Right lobe of liver (tissue), 6 donors: ENCODE measurements around the gene TUG1. TPM values are rescaled to one million over a fixed set of nuclear protein-coding genes. Genes with fewer than 3 reads are reported as not detected.

Experiments
- ATAC-seq, 4 donors: fragments of 200-7000 bp; cut with Tn5 transposase; one replicate each; pipeline ENCODE4 v1.9.1; 2020; ENCODE audit warnings: mild to moderate bottlenecking in 4 of 4, moderate library complexity in 4 of 4
- DNase-seq, 3 donors: peaks; one replicate each; pipeline ENCODE4 v3.0.0-alpha.2; 2020
- H3K27ac ChIP-seq, 3 donors: fragments of 200-600 bp; one replicate each; pipeline ENCODE4 v1.8.0; 2022
- H3K27me3 ChIP-seq, 2 donors: fragments of 200-600 bp; one replicate each; pipeline ENCODE4 v1.8.0; 2022
- H3K36me3 ChIP-seq, 4 donors: fragments of 200-600 bp; sonication (generic) in 1 of 4; one replicate each; pipeline versions ENCODE4 v1.5.1 to v1.8.0; 2017 to 2022; ENCODE audit warnings: control low read depth in 1 of 4
- H3K4me1 ChIP-seq, 4 donors: fragments of 200-600 bp; sonication (generic) in 1 of 4; one replicate each; pipeline versions ENCODE4 v1.5.1 to v1.8.0; 2017 to 2022; ENCODE audit warnings: control low read depth in 1 of 4
- H3K4me3 ChIP-seq, 3 donors: fragments of 200-600 bp; one replicate each; pipeline ENCODE4 v1.8.0; 2022
- H3K9me3 ChIP-seq, 4 donors: fragments of 200-600 bp; sonication (generic) in 1 of 4; one replicate each; pipeline versions ENCODE4 v1.5.1 to v1.8.0; 2017 to 2022; ENCODE audit warnings: control low read depth in 1 of 4
- POLR2A ChIP-seq: fragments of 450-650 bp; IDR thresholded peaks from one replicate; pipeline ENCODE4 v1.6.1; 2017; ENCODE audit warnings: antibody characterized with exemption, mild to moderate bottlenecking
- WGBS: methylation state at CpG from one replicate; pipeline ENCODE4 v1.1.6; 2018; ENCODE audit warnings: low coverage, low lambda C conversion rate; ENCODE audit not compliant: insufficient coverage; ENCODE audit errors: missing lambda C conversion rate; 5-methylcytosine and 5-hydroxymethylcytosine counted together
- intact Hi-C, 2 donors: fragments of 100-400 bp; cut with DNase I; formaldehyde crosslinking; loops; one replicate each; pipeline versions ENCODE4 v1.11.2 to v1.14.1; 2022
- total RNA-seq, 6 experiments: library from RNA; depleted of rRNA in 2 of 6; stranded (reverse); fragments of >200 nt in 2 of 6; fragmentation: NEBNext Ultra II Directional in 3 of 6; extraction: Animal tissue kit (Norgen Biotek cat#: 25700) in 3 of 6; gene quantifications; one replicate each; pipeline versions ENCODE4 v1.1.0 to v1.2.4, GENCODE V29; 2016 to 2023
- TF ChIP-seq, protein P1 (sequence below), 4 donors: fragments of 200-600 bp in 3 of 4; fragments of 450-650 bp in 1 of 4; IDR thresholded peaks; one replicate each; pipeline versions ENCODE4 v1.5.1 to v1.8.0; 2016 to 2022; ENCODE audit warnings: antibody characterized with exemption in 4 of 4, mild to moderate bottlenecking in 2 of 4
- donor health status: DM: no; HTN: yes; CAD: no.
- donor health status: DM: no; HTN: no; CAD: no.
- donor health status: DM: no; HTN: no; CAD: no.
- donor health status: DM: no; HTN: yes; CAD: no.
- donor health status: DM: no; HTN: yes; CAD: no.

The TUG1 gene
- total RNA-seq, 6 experiments from 2014 or later: 20.0 to 28.1 (median 22.7) TPM

DNA sequence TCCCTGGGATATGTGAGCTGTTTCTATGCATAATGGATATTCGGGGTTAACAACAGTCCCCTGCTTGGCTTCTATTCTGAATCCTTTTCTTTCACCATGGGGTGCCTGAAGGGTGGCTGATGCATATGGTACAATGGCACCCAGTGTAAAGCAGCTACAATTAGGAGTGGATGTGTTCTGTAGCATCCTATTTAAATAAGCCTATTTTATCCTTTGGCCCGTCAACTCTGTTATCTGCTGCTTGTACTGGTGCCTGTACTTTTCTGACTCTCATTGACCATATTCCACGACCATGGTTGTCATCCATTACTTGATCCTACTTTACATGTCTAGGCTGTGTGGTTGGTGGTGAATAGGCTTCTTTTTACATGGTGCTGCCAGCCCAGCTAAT lies 1.3 kb downstream of the TUG1 start:
- H3K36me3 ChIP-seq: peaks cover 0 to 15% (median 9%) of the 10 kb centered on the region in 4 donors
- no peak overlapping the region for H3K27ac ChIP-seq
- DNase-seq (no peak), ATAC-seq (no peak)
- TF ChIP-seq, protein P1, sequence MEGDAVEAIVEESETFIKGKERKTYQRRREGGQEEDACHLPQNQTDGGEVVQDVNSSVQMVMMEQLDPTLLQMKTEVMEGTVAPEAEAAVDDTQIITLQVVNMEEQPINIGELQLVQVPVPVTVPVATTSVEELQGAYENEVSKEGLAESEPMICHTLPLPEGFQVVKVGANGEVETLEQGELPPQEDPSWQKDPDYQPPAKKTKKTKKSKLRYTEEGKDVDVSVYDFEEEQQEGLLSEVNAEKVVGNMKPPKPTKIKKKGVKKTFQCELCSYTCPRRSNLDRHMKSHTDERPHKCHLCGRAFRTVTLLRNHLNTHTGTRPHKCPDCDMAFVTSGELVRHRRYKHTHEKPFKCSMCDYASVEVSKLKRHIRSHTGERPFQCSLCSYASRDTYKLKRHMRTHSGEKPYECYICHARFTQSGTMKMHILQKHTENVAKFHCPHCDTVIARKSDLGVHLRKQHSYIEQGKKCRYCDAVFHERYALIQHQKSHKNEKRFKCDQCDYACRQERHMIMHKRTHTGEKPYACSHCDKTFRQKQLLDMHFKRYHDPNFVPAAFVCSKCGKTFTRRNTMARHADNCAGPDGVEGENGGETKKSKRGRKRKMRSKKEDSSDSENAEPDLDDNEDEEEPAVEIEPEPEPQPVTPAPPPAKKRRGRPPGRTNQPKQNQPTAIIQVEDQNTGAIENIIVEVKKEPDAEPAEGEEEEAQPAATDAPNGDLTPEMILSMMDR (IDR thresholded peaks at IDR 0.05): no peak
- no peak for TF ChIP-seq POLR2A
- intact Hi-C loops: no loop called here
- WGBS: 41% methylated on average over 3 of the region's 3 CpGs
- H3K4me3 ChIP-seq: peak overlapping the region; percentile 74 to 86 (median 80)
- H3K4me1 ChIP-seq: peaks cover 0 to 28% (median 4%) of the 10 kb centered on the region in 4 donors
- H3K27me3 ChIP-seq: no peaks in the 10 kb centered on the region
- H3K9me3 ChIP-seq: no peaks in the 10 kb centered on the region

DNA sequence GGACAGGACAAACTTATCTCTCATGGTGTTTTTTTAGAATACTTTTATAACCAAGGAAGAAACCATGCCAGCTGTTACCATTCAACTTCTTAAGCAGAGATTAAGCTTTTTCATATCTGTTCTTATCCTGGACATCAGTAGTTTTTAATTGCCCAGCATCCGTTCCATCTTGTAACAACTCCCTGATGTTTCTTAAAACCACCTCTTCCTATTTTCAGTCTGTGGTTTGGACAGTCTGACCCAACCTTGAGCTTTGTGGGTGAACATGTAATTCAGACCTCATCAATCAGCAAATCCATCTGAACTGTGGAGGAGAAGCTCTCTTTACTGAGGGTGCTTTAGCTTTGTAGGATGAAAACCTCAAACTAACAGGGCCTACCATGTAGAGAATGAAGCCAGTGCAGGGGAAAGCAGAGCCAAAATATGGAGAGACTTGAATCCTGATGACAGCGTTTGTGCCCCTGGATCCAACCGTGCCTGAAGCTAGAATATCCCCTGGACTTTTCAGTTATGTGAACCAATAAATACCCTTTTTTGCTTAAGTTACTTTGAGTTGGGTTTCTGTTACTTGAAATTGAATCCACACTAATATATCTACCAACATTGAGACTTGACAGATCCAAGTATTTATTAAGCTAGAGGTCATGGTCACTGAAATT lies 9.4 kb downstream of the TUG1 start:
- Histone ChIP-seq H3K4me1 (no peaks in the 10 kb centered on the region), H3K27me3 (no peaks in the 10 kb centered on the region), H3K27ac (no peak overlapping the region), H3K36me3 (peaks cover 0 to 6% (median 3%) of the 10 kb centered on the region in 4 donors), H3K4me3 (no peak overlapping the region), H3K9me3 (no peaks in the 10 kb centered on the region)
- TF ChIP-seq, protein P1 (IDR thresholded peaks at IDR 0.05): no peak
- TF ChIP-seq POLR2A: no peak
- no peak for DNase-seq
- intact Hi-C loops: no loop called here
- 86% methylated on average over 3 of the region's 3 CpGs for WGBS
- no peak for ATAC-seq

DNA sequence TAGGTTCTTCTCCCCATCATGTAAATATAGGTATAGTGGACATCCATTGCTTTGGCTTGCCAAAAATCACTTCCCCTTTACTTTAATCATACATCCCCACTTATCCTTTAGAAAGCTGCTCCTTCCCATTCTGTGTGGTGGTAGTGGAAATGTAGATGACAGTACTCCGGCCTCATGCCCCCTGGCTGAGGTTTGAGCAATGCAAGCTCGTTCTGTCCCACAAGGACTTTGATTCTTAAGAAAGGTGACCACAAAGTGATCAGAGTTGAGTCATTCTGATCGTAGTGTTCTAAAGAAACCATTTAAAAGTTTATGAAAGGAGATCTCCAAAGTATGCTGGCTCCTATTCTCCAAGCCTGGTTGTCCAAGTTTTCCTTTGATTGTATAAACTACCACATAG lies 10.9 kb downstream of the TUG1 start:
- ATAC-seq (no peak), DNase-seq (no peak)
- Histone ChIP-seq H3K9me3 (no peaks in the 10 kb centered on the region), H3K4me1 (no peaks in the 10 kb centered on the region), H3K27ac (no peak overlapping the region), H3K36me3 (no peaks in the 10 kb centered on the region), H3K27me3 (no peaks in the 10 kb centered on the region), H3K4me3 (no peak overlapping the region)
- TF ChIP-seq, protein P1 (IDR thresholded peaks at IDR 0.05): no peak
- no peak for TF ChIP-seq POLR2A
- intact Hi-C loops: no loop called here
- 55% methylated on average over 3 of the region's 3 CpGs for WGBS

DNA sequence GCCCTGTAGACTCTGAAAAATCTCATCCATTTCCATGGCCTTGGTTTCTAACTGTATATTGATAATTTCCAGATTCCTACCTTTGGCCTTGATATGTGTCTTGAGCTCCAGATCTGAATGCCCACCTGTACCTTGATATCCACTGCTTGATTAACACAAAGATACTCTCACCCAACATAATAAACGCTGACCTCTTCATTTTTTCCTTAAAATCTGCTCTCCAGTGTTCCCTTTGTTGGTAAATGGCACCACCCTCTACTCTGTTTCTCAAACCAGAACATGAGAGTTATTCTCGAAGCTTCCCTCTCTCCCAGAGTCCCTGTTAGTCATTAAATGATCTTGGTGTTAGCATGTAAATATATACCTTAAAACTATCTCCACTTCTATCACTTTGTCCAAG lies 13.4 kb downstream of the TUG1 start:
- Histone ChIP-seq H3K4me1 (no peaks in the 10 kb centered on the region), H3K4me3 (no peak overlapping the region), H3K27me3 (no peaks in the 10 kb centered on the region), H3K9me3 (no peaks in the 10 kb centered on the region), H3K27ac (no peak overlapping the region), H3K36me3 (no peaks in the 10 kb centered on the region)
- no peak for ATAC-seq
- no peak for DNase-seq
- 77% methylated on average over 2 of the region's 2 CpGs for WGBS
- TF ChIP-seq, protein P1 (IDR thresholded peaks at IDR 0.05): no peak
- TF ChIP-seq POLR2A: no peak
- intact Hi-C loops: no loop called here
